Osteocyte (in vitro differentiated cells): ENCODE data around the gene ANG. TPM values are rescaled to one million over a fixed set of nuclear protein-coding genes. Genes with fewer than 3 reads are reported as not detected.

Experiments used
- DNase-seq: peaks from one replicate; pipeline ENCODE4 v3.0.0; 2021; ENCODE audit warnings: mixed read lengths; ENCODE audit not compliant: unreplicated experiment; ENCODE audit errors: extremely low spot score
- H3K27ac Mint-ChIP-seq: one replicate; pipeline ENCODE4 v1.8.0; 2021; ENCODE audit warnings: mild to moderate bottlenecking, mixed read lengths; ENCODE audit not compliant: unreplicated experiment
- H3K27me3 Mint-ChIP-seq: one replicate; pipeline ENCODE4 v1.8.0; 2021; ENCODE audit warnings: mixed read lengths; ENCODE audit not compliant: unreplicated experiment
- H3K36me3 Mint-ChIP-seq: one replicate; pipeline ENCODE4 v1.8.0; 2021; ENCODE audit warnings: mixed read lengths; ENCODE audit not compliant: unreplicated experiment
- H3K4me1 Mint-ChIP-seq: one replicate; pipeline ENCODE4 v1.8.0; 2021; ENCODE audit warnings: mixed read lengths; ENCODE audit not compliant: unreplicated experiment
- H3K4me3 Mint-ChIP-seq: one replicate; pipeline ENCODE4 v1.8.0; 2021; ENCODE audit warnings: mild to moderate bottlenecking, moderate library complexity, mixed read lengths; ENCODE audit not compliant: unreplicated experiment
- H3K9me3 Mint-ChIP-seq: one replicate; pipeline ENCODE4 v1.8.0; 2021; ENCODE audit warnings: mixed read lengths; ENCODE audit not compliant: unreplicated experiment
- CTCF ChIP-seq: fragments of 200-600 bp; sonication (generic); IDR thresholded peaks from 2 replicates; pipeline ENCODE4 v1.5.0; 2021; ENCODE audit warnings: antibody characterized with exemption, mild to moderate bottlenecking, moderate library complexity
- total RNA-seq: library from RNA; stranded (reverse); gene quantifications from 2 replicates; pipeline ENCODE4 v1.2.1, GENCODE V29; 2021

The ANG gene
- total RNA-seq, 1 donor from 2014 or later = 7.4 TPM

- peak; percentile 82 for TF ChIP-seq CTCF
- H3K36me3 Mint-ChIP-seq = peaks cover 2% of the 10 kb centered on the region
- H3K9me3 Mint-ChIP-seq = no peaks in the 10 kb centered on the region
- H3K4me3 Mint-ChIP-seq = peak overlapping the region; percentile 3
- no peaks in the 10 kb centered on the region for H3K27me3 Mint-ChIP-seq
- no peak overlapping the region for H3K27ac Mint-ChIP-seq
- peaks cover 2% of the 10 kb centered on the region for H3K4me1 Mint-ChIP-seq
- DNase-seq = no peak
Measured at GRCh38 chr14:20690848-20691640, 2.5 kb downstream of the ANG start.

DNA sequence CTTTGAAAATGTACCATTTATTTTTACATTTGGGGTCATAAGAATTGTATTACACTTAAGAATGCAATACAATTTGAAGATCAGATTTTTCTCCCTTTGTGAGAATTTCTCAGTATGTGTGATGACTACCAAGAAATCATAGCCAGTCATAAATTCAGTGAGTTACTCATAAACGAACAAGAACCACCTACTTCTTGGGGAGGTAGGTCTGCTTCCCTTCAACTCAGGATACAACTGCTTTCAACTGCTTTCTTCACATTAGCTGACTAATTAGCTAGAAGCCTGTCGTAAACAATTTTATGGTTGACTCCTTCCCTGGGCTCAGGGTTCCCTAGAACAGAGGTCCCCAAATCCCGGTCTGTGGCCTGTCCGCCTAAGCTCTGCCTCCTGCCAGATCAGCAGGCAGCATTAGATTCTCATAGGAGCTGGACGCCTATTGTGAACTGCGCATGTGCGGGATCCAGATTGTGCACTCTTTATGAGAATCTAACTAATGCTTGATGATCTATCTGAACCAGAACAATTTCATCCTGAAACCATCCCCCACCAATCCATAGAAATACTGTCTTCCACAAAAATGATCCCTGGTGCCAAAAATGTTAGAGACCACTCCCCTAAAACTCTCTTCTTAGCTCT lies 3.7 kb downstream of the ANG start:
- Mint-ChIP-seq H3K4me3 (no peak overlapping the region), H3K27me3 (no peaks in the 10 kb centered on the region), H3K27ac (no peak overlapping the region), H3K36me3 (peaks cover 2% of the 10 kb centered on the region), H3K4me1 (peaks cover 2% of the 10 kb centered on the region), H3K9me3 (no peaks in the 10 kb centered on the region)
- TF ChIP-seq CTCF = no peak
- no peak for DNase-seq

DNA sequence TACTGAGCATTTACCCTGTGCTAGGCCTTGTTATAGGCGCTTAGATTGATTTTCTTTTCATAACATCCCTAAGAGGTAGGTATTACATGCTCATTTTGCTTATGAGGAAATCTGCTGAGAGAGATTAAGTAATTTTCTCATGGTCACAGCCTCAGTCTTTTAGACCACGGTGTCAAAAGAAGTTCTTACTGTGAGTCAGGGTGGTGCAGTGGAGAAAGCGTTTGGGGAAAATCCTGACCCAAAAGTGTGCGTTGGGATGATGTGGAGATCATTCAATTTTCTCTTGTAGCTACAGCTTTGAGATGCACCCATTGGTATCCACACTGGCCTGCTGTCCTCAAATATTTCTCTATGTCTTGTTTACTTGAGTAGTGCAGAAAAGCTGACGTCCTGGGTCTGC lies 8.2 kb downstream of the ANG start:
- Mint-ChIP-seq H3K27me3 (no peaks in the 10 kb centered on the region), H3K36me3 (peaks cover 10% of the 10 kb centered on the region), H3K4me1 (no peaks in the 10 kb centered on the region), H3K27ac (no peak overlapping the region), H3K9me3 (no peaks in the 10 kb centered on the region), H3K4me3 (no peak overlapping the region)
- no peak for DNase-seq
- TF ChIP-seq CTCF = no peak

DNA sequence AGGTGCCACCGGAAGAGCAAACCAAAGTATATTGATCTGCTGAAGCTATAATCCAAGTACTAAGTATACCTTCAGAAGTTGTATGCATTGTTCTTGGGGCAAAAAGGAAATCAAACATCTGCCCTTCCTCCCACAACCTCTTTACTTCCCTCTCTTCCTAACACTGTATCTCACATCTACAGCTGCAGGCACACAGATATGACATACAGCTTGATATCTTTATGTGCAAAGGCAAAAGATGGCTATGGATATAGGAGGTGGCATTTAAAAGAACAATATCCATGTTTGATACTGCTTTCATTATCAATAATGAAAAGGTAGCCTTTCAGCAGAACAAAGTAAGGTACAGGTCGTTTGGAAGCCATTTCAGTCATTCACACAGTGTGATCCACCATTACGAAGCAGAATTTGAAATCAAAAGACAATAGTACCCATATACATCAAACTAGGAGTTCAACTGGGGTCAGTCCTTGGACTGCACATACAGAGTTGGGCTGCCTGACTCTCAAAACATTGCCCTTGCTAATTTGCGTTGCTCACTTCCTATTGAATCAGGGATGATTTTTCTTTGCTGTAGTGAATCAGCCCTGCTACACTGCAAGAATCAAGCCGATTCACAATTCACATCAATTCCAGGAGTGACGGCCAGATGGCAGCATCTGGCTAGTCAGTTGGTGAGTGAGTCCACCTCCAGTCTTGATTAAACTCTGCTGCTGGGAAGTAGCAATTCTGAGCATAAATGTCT lies 8.9 kb downstream of the ANG start:
- H3K4me1 Mint-ChIP-seq = no peaks in the 10 kb centered on the region

More for the DNA sequence above, 8.9 kb downstream of the ANG start:
- Mint-ChIP-seq H3K27ac (no peak overlapping the region), H3K9me3 (no peaks in the 10 kb centered on the region), H3K27me3 (no peaks in the 10 kb centered on the region), H3K36me3 (peaks cover 10% of the 10 kb centered on the region), H3K4me3 (no peak overlapping the region)
- DNase-seq = no peak
- peak; percentile 78 for TF ChIP-seq CTCF
